GM21717 (cell line): ENCODE measurements around the gene C11orf87.

ENCODE experiments used
- ATAC-seq: cut with Tn5 transposase; IDR thresholded peaks from one replicate; pipeline ENCODE4 v1.9.1; 2021; ENCODE audit warnings: mild to moderate bottlenecking, moderate library complexity; ENCODE audit not compliant: unreplicated experiment

C11orf87 gene

GRCh38 chr11:109421981-109422869 is at the start of gene C11orf87:
C11orf87 (plus strand) TSS chr11:109422190; CDS start chr11:109423634, 1,444 bp downstream.
- ATAC-seq: no peak

- ATAC-seq: no peak
Measured at GRCh38 chr11:109374032-109374431, 48.0 kb upstream of the C11orf87 start.

- ATAC-seq: no peak
Measured at GRCh38 chr11:109374441-109374840, 47.5 kb upstream of the C11orf87 start.

- ATAC-seq: no peak
Measured at GRCh38 chr11:109377039-109377742, 44.8 kb upstream of the C11orf87 start.

GRCh38 chr11:109378034-109378433 is 44.0 kb upstream of the C11orf87 start:
- ATAC-seq: no peak

GRCh38 chr11:109383306-109383705 is 38.7 kb upstream of the C11orf87 start:
- ATAC-seq: no peak

GRCh38 chr11:109384873-109385272 is 37.1 kb upstream of the C11orf87 start:
- no peak for ATAC-seq

- no peak for ATAC-seq
Measured at GRCh38 chr11:109388982-109389381, 33.0 kb upstream of the C11orf87 start.

GRCh38 chr11:109390752-109391151 is 31.2 kb upstream of the C11orf87 start:
- ATAC-seq: no peak

- no peak for ATAC-seq
Measured at GRCh38 chr11:109401545-109401944, 20.4 kb upstream of the C11orf87 start.

GRCh38 chr11:109405671-109406070 is 16.3 kb upstream of the C11orf87 start:
- no peak for ATAC-seq

- no peak for ATAC-seq
Measured at GRCh38 chr11:109416601-109417000, 5.4 kb upstream of the C11orf87 start.

GRCh38 chr11:109422870-109423465 is 978 bp downstream of the C11orf87 start:
- ATAC-seq: no peak

- ATAC-seq: no peak
Measured at GRCh38 chr11:109423466-109424190, 1.6 kb downstream of the C11orf87 start.

GRCh38 chr11:109424901-109425300 is 2.9 kb downstream of the C11orf87 start:
- no peak for ATAC-seq

- no peak for ATAC-seq
Measured at GRCh38 chr11:109425554-109425953, 3.6 kb downstream of the C11orf87 start.

GRCh38 chr11:109426442-109427240 is 4.7 kb downstream of the C11orf87 start:
- no peak for ATAC-seq

GRCh38 chr11:109432105-109432504 is 10.1 kb downstream of the C11orf87 start:
- ATAC-seq: no peak

GRCh38 chr11:109433753-109434256 is 11.8 kb downstream of the C11orf87 start:
- ATAC-seq: no peak
